HG03342 (cell line): ENCODE measurements around the gene DGKI.
A peak's percentile ranks its signal among the peaks of the same experiment; 100 is the strongest.
"Not testable (repeated sequence)": the region's sequence is repeated elsewhere in the genome, so short reads cannot be mapped to it uniquely, and the experiment has no call there.

Source experiments
- ATAC-seq: cut with Tn5 transposase; IDR thresholded peaks from one replicate; pipeline ENCODE4 v1.9.1; 2021; ENCODE audit warnings: mild to moderate bottlenecking, moderate library complexity; ENCODE audit not compliant: unreplicated experiment

The DGKI gene

GRCh38 chr7:137747359-137748031 is 99.3 kb downstream of the DGKI start:
- ATAC-seq: no peak

DNA sequence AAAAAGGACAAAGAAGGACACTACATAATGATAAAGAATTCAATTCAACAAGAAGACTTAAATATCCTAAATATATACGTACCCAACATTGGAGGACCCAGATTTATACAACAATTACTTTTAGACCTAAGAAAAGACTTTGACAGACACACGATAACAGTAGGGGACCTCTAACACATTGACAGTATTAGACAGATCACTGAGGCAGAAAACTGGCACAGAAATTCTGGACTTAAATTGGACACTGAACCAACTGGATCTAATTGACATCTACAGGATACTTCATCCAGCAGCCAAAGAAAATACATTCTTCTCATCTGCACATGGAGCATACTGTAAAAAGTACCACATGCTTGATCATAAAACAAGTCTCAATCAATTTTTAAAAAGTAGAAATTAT is 103.8 kb downstream of the DGKI start:
- no peak for ATAC-seq

GRCh38 chr7:137742051-137742450 is 104.7 kb downstream of the DGKI start:
- ATAC-seq: no peak

GRCh38 chr7:137741443-137741842 is 105.3 kb downstream of the DGKI start:
- ATAC-seq: no peak

- ATAC-seq: no peak
Measured at GRCh38 chr7:137734221-137734620, 112.6 kb downstream of the DGKI start.

DNA sequence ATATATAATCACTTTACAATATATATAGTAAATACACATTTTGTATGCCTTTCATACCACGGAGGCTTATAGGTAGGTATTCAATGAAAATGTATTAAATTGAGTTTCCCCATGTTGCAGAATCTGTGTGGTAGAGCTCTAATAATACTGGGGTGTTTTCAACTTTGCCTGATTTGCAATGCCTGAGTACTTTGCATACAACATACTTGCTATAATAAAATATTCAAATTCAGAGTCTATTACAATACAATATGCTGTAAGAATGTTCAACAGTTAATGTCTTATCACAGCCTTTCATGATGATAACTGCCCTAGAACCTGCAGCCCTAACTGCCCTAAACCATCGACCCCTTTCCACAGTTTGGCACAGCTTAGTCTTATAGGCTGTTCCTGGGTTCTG is 114.6 kb downstream of the DGKI start:
- no peak for ATAC-seq

- no peak for ATAC-seq
Measured at GRCh38 chr7:137731436-137731835, 115.3 kb downstream of the DGKI start.

GRCh38 chr7:137728426-137728825 is 118.3 kb downstream of the DGKI start:
- ATAC-seq: no peak

DNA sequence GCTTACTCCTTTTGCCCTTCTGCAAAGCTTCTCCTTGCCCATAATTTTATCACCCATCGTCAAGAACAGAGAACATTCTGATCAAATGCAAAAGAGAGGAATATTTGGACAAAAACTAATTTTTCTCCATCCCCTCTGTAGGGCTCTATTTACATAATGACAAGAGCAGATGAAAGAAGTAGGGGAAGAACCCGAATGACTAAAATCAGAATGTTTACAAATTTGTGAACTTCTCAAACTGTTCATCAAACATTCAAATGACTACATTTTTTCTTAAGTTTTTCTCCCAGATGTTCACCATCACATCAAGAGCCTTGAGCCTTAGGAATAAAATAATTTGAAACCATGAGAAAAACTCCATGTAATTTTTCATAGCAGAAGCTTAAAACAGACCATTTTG is 119.4 kb downstream of the DGKI start:
- ATAC-seq: no peak

- no peak for ATAC-seq
Measured at GRCh38 chr7:137718355-137718754, 128.4 kb downstream of the DGKI start.

DNA sequence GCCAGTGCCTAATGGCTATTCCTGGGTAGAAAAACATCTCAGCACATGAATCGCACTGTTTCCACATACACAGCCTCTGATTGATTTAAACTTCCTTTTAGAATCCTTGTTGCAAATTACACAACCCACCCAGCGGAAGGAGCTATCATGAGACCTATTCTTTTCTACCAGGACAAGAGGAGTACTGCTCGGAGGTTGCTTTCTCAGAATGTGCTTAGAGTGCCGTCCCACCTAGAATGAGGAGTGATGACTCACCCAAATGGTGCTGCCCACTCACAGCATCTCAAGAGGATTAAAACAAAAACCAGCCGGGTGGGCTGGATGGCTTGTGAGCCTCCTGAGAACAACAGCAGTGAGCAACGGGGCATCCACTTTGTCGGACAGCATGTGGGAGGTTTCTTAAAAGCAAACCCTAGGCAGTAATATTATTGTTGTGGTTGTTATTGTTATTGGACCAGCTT is 128.9 kb downstream of the DGKI start:
- ATAC-seq: no peak

DNA sequence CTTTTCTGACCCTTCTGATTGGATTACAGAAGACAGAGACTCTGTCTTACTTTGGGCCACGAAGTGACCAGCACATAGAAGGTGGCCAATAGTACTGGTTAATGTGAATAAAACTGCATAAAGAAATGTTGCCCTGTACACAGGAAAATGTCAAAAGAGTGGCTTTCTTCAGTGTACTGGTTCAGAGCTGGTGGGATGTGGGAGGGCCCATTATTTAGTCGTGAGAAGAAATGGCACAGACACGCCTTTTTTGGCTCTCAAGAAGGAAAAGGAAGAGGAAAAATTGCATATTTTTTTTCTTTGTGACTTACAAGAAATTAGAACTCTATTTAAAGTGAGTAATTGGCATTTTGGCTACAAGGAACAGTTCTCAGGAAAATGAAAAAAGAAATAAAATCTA is 129.7 kb downstream of the DGKI start:
- ATAC-seq: no peak

DNA sequence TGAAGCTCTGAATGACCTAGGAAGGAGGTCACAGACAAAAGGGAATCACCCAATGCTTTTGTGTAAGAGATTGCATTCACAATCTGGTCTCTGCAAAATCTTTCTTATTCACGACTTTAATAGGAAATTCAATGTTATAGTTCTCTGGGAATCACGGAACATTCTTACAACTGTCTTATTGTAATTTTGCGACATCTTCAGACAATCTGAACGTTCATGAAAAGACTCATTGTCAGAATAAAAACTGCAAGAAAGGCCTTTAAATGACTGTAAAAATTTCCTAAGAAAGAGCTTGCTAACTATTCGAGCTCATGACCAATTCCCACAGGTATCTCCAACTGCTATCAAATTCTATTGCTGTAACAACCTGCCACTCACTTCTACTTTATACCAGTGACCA is 130.7 kb downstream of the DGKI start:
- no peak for ATAC-seq

DNA sequence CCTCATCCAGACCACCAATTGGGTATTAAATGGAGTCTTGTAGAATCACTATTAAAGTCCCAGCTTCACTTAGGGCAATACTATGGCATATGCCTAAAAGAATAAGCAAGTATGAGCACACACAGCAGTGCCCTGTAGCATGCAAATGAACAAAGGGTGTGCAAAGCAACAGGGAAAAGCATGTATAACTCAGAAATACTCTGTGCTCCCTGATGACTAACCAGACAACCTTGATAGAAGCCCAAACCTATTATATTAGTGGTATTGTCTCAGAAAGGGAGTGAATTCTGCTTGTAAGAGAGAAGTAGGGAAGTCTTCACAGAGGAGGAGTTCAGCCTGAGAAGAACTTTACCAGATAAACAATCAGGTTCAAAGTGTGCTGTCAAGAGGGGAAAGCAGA is 131.2 kb downstream of the DGKI start:
- ATAC-seq: no peak

GRCh38 chr7:137715121-137715520 is 131.7 kb downstream of the DGKI start:
- no peak for ATAC-seq

DNA sequence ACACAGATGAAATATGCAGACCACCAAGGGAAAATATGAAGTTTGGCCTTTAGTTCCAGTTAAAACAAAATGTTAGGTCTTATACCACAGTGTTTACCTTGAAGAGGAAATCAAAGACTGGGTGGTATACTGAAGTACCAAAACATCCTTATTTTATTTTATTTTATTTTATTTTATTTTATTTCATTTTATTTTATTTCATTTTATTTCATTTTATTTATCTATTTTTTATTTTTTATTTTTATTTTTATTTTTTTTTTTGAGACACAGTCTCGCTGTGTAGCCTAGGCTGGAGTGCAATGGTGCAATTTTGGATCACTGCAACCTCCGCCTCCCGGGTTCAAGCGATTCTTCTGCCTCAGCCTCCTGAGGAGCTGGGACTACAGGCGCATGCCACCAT is 140.4 kb downstream of the DGKI start:
- not testable (repeated sequence) for ATAC-seq

- ATAC-seq: no peak
Measured at GRCh38 chr7:137704723-137705122, 142.1 kb downstream of the DGKI start.

- no peak for ATAC-seq
Measured at GRCh38 chr7:137703291-137704010, 143.3 kb downstream of the DGKI start.

DNA sequence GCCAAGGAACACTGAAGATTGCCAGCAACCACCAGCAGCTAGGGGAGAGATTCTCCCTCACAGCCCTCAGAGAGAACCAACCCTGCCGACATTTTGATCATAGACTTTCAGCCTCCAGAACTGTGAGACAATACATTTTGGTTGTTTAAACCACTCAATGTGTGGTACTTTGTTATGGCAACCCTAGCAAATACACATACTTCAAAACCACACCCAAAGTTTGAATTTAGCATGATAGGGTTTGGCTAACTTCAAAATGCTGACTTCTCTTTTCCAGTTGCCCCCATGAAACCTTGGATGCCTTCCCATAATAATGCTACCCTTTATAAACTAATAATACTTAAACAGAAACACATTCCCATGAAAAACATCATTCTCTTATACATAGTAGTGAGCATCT is 149.8 kb downstream of the DGKI start:
- ATAC-seq: no peak

DNA sequence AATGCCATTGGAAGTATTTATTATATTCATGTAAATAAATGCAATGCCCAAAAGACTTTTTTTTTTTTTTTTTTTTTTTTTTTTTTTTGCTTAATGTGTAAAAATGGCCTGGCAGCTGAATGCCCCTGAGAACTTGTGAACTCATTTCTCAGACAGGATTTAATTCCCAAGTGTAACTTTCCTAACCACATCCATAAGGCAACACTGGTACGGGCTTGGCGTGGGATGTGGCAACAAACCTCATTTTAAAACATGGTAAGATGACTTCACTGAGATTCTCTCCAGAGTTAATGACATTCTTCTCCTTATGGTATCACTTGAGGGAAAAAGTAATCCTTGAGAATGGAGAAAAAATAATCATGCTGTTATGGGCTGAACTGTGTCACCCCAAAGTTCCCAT is 150.4 kb downstream of the DGKI start:
- no peak for ATAC-seq

- no peak for ATAC-seq
Measured at GRCh38 chr7:137695942-137696341, 150.8 kb downstream of the DGKI start.

DNA sequence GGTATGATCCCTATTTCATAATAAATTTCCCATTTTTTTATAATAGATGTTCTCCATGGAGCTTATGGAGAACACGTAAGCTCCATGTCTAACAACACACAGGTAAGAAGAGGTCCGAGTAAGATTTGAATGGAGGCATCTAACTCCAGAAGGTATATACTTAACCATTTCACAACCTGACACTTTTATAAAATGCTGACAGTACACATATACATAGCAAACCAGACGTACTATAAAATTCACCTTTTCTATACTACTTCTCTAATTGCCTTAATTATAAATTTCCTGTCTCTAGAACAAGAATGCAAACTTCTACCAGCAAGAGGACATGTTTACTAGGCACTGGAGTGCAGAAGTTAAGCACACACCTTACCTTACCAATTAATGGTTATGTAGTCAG is 151.3 kb downstream of the DGKI start:
- ATAC-seq: no peak

- ATAC-seq: peak; percentile 56
Measured at GRCh38 chr7:137694405-137694804, 152.4 kb downstream of the DGKI start.
